ENCODE measurements around the gene NFKBIL1. TPM values are rescaled to one million over a fixed set of nuclear protein-coding genes. Genes with fewer than 3 reads are reported as not detected.

NFKBIL1 gene
- total and polyA plus RNA-seq, 10 of the 15 experiments (the other 5 are each of a cell fraction or from before 2014, with no cell fraction given): 0.19 to 15.1 (median 7.0) TPM

DNA sequence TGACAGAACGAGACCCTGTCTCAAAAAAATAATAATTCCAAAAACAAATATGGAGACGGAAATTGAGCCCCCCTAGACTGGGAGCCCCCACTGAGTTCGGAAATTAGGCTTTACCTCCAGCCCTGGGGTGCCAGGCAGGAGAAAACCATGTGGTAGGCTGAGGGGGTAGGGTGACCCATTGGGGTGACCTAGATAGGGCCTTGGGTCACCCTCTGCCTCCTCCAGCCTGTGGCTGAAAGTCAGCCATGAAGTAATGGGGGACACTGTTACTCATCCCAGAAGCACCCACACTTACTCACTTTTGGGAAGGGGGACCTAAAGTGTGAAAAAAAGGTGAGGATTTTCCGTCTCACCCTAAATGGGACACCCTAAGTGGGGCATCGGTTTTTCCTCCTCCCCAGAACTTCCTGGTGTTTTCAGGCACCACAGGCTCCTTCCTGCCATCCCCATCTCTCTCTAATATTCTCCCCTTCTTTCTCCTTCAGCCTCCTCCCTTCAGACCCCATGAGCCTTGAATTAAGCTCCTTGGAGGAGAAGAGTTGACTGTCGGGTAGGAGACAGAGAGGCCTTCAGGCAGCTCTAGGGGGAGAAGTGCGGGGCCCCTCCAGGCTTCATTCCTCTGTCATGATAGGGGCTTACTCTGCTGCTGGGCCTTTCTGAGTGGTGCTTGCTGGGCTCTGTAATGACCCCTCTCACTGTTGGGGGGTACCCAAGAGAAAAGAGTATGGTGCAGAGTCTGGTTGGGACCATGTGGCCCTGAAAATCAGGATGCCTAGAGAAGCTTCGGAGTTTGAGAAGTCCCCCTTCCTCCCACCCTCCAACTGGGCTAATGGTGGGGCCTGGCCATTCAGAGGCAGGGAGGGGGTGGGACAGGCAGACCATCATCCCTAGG is 32.4 kb downstream of the NFKBIL1 start (continued):
- TF ChIP-seq, protein P1, sequence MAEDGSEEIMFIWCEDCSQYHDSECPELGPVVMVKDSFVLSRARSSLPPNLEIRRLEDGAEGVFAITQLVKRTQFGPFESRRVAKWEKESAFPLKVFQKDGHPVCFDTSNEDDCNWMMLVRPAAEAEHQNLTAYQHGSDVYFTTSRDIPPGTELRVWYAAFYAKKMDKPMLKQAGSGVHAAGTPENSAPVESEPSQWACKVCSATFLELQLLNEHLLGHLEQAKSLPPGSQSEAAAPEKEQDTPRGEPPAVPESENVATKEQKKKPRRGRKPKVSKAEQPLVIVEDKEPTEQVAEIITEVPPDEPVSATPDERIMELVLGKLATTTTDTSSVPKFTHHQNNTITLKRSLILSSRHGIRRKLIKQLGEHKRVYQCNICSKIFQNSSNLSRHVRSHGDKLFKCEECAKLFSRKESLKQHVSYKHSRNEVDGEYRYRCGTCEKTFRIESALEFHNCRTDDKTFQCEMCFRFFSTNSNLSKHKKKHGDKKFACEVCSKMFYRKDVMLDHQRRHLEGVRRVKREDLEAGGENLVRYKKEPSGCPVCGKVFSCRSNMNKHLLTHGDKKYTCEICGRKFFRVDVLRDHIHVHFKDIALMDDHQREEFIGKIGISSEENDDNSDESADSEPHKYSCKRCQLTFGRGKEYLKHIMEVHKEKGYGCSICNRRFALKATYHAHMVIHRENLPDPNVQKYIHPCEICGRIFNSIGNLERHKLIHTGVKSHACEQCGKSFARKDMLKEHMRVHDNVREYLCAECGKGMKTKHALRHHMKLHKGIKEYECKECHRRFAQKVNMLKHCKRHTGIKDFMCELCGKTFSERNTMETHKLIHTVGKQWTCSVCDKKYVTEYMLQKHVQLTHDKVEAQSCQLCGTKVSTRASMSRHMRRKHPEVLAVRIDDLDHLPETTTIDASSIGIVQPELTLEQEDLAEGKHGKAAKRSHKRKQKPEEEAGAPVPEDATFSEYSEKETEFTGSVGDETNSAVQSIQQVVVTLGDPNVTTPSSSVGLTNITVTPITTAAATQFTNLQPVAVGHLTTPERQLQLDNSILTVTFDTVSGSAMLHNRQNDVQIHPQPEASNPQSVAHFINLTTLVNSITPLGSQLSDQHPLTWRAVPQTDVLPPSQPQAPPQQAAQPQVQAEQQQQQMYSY (CRISPR knock-in tag; IDR thresholded peaks at IDR 0.05): no peak
- TF ChIP-seq IKZF1 (conservative IDR thresholded peaks at IDR 0.05): peak; percentile 64; the same call in 1 of the 2 replicates
- no peak for TF ChIP-seq ASH2L (IDR thresholded peaks at IDR 0.05; ENCODE audit: borderline replicate concordance, low read depth)
- no peak for TF ChIP-seq JUND (IDR thresholded peaks at IDR 0.05; ENCODE audit: low read depth, low read length)
- peak; percentile 70; the same call in 1 of the 2 replicates for TF ChIP-seq NR2F1 (conservative IDR thresholded peaks at IDR 0.05)
- no peak for TF ChIP-seq POLR2AphosphoS5 (IDR thresholded peaks at IDR 0.05; ENCODE audit: low read length)
- TF ChIP-seq SREBF2 (IDR thresholded peaks at IDR 0.05; ENCODE audit: low read length): no peak
- TF ChIP-seq IKZF2 (IDR thresholded peaks at IDR 0.05): peak; percentile 36 to 46; a peak in 3 of 4 replicates
- TF ChIP-seq POU2F2 (IDR thresholded peaks at IDR 0.05; ENCODE audit: borderline replicate concordance, low read depth, low read length): no peak
- TF ChIP-seq RAD51 (IDR thresholded peaks at IDR 0.05): no peak
- no peak for TF ChIP-seq NRF1 (conservative IDR thresholded peaks at IDR 0.05; ENCODE audit: low read depth, low read length)
- TF ChIP-seq NR2C1 (IDR thresholded peaks at IDR 0.05): no peak
- TF ChIP-seq, protein P2, sequence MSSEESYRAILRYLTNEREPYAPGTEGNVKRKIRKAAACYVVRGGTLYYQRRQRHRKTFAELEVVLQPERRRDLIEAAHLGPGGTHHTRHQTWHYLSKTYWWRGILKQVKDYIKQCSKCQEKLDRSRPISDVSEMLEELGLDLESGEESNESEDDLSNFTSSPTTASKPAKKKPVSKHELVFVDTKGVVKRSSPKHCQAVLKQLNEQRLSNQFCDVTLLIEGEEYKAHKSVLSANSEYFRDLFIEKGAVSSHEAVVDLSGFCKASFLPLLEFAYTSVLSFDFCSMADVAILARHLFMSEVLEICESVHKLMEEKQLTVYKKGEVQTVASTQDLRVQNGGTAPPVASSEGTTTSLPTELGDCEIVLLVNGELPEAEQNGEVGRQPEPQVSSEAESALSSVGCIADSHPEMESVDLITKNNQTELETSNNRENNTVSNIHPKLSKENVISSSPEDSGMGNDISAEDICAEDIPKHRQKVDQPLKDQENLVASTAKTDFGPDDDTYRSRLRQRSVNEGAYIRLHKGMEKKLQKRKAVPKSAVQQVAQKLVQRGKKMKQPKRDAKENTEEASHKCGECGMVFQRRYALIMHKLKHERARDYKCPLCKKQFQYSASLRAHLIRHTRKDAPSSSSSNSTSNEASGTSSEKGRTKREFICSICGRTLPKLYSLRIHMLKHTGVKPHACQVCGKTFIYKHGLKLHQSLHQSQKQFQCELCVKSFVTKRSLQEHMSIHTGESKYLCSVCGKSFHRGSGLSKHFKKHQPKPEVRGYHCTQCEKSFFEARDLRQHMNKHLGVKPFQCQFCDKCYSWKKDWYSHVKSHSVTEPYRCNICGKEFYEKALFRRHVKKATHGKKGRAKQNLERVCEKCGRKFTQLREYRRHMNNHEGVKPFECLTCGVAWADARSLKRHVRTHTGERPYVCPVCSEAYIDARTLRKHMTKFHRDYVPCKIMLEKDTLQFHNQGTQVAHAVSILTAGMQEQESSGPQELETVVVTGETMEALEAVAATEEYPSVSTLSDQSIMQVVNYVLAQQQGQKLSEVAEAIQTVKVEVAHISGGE (CRISPR knock-in tag; IDR thresholded peaks at IDR 0.05): no peak
- TF ChIP-seq, protein P3, sequence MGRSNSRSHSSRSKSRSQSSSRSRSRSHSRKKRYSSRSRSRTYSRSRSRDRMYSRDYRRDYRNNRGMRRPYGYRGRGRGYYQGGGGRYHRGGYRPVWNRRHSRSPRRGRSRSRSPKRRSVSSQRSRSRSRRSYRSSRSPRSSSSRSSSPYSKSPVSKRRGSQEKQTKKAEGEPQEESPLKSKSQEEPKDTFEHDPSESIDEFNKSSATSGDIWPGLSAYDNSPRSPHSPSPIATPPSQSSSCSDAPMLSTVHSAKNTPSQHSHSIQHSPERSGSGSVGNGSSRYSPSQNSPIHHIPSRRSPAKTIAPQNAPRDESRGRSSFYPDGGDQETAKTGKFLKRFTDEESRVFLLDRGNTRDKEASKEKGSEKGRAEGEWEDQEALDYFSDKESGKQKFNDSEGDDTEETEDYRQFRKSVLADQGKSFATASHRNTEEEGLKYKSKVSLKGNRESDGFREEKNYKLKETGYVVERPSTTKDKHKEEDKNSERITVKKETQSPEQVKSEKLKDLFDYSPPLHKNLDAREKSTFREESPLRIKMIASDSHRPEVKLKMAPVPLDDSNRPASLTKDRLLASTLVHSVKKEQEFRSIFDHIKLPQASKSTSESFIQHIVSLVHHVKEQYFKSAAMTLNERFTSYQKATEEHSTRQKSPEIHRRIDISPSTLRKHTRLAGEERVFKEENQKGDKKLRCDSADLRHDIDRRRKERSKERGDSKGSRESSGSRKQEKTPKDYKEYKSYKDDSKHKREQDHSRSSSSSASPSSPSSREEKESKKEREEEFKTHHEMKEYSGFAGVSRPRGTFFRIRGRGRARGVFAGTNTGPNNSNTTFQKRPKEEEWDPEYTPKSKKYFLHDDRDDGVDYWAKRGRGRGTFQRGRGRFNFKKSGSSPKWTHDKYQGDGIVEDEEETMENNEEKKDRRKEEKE (IDR thresholded peaks at IDR 0.05): no peak
- no peak for TF ChIP-seq TCF3 (IDR thresholded peaks at IDR 0.05; ENCODE audit: borderline replicate concordance, insufficient read depth, low read depth, low read length)
- no peak for TF ChIP-seq BACH1 (IDR thresholded peaks at IDR 0.05; ENCODE audit: borderline replicate concordance)
- TF ChIP-seq KDM1A (IDR thresholded peaks at IDR 0.05; ENCODE audit: borderline replicate concordance): no peak
- TF ChIP-seq YY1 (IDR thresholded peaks at IDR 0.05; ENCODE audit: low read depth, low read length): peak; percentile 39; the same call in 1 of the 2 replicates
- no peak for TF ChIP-seq RFX5 (IDR thresholded peaks at IDR 0.05; ENCODE audit: low read depth, low read length)
- TF ChIP-seq EED (IDR thresholded peaks at IDR 0.05; ENCODE audit: low read depth): peak; percentile 73; the same call in 1 of the 2 replicates
- TF ChIP-seq CREM (IDR thresholded peaks at IDR 0.05; ENCODE audit: low read depth): no peak
